Omental fat pad (tissue), 4 donors: Measurements from ENCODE around the gene KRTAP10-5. TPM values are rescaled to one million over a fixed set of nuclear protein-coding genes. Genes with fewer than 3 reads are reported as not detected.

Experiments used
- ATAC-seq: fragments of 150-250 bp; one replicate; pipeline ENCODE4 v1.9.1; 2016; ENCODE audit warnings: mild to moderate bottlenecking, moderate library complexity; ENCODE audit not compliant: low FRiP score
- DNase-seq: peaks from one replicate; pipeline ENCODE4 v3.0.0-alpha.2; 2019; ENCODE audit warnings: low spot score
- CTCF ChIP-seq, 3 donors: fragments of 450-650 bp; IDR thresholded peaks; one replicate each; pipeline ENCODE4 v1.5.1; 2016 to 2017; ENCODE audit warnings: antibody characterized with exemption in 3 of 3, mild to moderate bottlenecking in 3 of 3, moderate library complexity in 2 of 3
- total RNA-seq, 4 donors: library from RNA; depleted of rRNA; stranded (reverse); fragments of >200 nt; gene quantifications; one replicate each; pipeline ENCODE4 v1.1.0, GENCODE V29; 2016

Gene KRTAP10-5
- total RNA-seq, 4 donors from 2014 or later: not detected

GRCh38 chr21:44571844-44572782 is 8.3 kb downstream of the KRTAP10-5 start:
- no peak for ATAC-seq
- TF ChIP-seq CTCF (IDR thresholded peaks at IDR 0.05): no peak
- no peak for DNase-seq

DNA sequence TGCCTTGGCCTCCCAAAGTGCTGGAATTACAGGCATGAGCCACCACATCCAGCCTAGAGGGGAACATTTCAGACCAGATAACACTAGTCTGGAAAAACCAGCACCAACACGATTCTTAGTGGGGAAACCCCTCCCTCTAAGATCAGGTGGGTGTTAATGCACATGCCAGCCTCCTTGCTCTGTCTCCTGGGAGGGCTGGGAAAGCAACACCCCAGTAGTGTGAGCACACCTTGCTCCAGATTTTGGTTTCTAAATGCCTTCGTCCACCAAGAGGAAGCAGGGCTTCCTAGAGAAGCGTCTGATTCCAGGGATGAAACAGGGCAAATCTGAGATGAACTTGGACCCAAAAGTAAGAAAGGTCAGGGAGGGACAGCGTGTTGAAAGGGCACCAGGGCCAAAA is 9.1 kb downstream of the KRTAP10-5 start:
- TF ChIP-seq CTCF (IDR thresholded peaks at IDR 0.05): no peak
- no peak for ATAC-seq
- DNase-seq: no peak

DNA sequence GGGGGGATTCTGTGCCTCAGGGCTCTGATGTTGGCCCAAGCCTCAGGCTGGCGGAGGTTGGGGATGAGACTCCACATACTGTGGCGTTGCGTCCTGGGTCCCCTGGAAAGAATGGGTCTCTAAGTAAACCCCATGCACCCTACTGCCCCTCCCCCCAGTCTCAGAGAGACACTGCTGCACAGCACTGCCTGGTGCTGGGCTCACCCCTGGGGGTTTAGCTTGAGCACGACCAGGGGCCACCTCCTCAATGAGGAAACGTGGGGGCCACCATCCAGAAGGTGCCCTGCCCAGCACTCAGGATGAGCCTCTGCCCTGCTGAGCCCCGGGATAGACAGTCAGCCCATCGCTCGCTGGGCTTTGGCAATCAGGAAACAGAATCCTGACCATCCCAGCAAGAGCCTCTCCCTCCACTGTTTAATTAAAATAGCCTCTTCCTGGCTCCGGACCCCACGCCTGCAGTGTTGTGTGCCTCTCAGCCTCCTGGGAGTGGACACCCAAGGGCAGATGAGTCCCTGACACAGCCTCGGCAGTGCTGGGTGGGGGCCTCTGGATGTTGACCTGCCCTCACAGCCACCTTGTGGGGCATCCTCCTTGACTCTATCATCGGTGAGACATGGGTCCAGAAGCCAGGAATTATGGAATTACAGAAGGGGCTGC is 10.4 kb downstream of the KRTAP10-5 start:
- TF ChIP-seq CTCF (IDR thresholded peaks at IDR 0.05): no peak
- DNase-seq: no peak
- no peak for ATAC-seq

DNA sequence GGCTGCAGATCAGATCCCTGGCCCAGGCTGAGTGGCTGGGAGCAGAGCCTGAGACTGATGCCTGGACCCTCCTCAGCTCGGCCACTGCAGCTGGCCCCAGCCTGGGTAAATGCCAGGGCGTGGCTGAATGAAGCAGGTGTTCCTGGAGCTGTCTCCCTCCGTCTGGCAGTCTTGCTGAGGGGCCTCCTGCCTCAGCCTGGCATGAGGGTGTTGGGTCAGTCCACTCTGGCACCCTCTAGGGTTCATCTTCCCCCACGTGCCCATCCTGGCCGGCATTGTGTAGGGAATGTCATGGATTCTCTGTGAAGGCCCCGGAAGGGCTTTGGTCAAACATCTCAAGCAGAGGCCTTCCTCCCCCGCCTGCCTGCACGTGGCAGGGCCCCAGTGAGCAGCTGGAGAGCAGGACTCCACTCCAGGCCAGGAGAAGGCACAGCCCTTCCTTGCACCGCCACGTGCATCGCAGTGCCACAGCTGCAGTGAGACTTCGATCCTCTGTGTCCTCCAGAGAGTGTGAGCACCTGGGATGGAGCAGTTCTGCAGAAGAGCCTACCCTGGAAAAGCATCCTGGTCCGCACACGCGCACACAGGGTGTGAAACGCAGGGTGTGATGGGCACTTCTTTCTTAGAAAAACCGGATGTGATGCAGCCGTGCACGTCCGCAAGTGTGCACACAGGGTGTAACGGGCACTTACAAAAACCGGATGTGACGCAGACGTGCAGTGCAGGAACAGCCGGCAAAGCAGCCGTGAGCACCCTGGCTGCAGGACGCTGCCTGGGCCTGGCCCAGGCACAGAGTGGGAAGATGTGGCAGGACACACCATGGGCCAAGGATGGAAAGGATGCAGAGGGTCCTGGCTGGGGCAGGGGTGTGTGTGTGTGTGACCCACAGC is 11.5 kb downstream of the KRTAP10-5 start:
- no peak for ATAC-seq
- DNase-seq: no peak
- TF ChIP-seq CTCF (IDR thresholded peaks at IDR 0.05): no peak

DNA sequence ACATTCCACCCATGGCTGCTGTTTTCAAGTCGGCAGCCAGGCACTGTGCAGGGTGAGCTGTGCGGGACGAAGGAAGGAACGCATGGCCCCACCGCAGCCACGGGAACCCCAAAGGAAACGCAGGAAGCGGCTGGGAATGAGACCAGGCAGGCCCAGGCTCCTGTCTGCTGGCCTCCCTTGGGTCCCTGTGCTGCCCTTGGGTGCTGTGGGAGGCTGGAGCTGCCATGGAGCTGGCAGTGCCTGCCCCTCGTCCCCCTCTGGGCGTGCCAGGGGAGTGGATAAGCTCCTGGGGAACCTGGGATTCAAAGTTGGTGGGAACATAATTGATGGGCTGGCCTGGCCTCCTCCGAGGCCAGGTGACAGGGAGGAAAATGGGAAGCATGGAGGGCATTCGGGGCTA is 12.1 kb downstream of the KRTAP10-5 start:
- no peak for TF ChIP-seq CTCF (IDR thresholded peaks at IDR 0.05)
- ATAC-seq: no peak
- DNase-seq: no peak

- ATAC-seq: no peak
- no peak for DNase-seq
- TF ChIP-seq CTCF (IDR thresholded peaks at IDR 0.05): no peak
These were observed 12.8 kb downstream of the KRTAP10-5 start for GRCh38 chr21:44567481-44568171.
